ENCODE results near the gene SERPING1. TPM values are rescaled to one million over a fixed set of nuclear protein-coding genes. Genes with fewer than 3 reads are reported as not detected.

Gene SERPING1
- total RNA-seq, 1 donor from 2014 or later: 347 TPM

DNA sequence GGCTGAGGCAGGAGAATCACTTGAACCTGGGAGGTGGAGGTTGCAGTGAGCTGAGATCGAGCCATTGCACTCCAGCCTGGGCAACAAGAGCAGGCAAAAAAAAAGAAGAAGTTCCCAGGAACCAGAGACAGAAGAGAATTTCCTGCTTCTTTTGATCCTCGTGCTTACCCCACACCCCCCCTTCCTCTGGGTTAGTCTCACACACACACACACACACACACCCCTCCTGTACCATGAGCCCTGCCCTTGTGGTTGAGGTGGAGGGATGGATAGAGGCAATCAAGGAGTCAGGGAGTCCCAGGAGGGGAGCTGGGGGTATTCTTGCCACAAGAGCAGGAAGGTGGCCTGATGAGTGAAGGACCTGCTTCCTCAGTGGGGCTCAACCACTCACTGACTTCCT, 25.9 kb upstream of the SERPING1 start:
- DNase-seq (ENCODE audit: low spot score): no peak
- Mint-ChIP-seq H3K27me3 (ENCODE audit: unreplicated experiment) (peaks cover 6% of the 10 kb centered on the region), H3K27ac (ENCODE audit: unreplicated experiment) (no peak overlapping the region), H3K4me3 (ENCODE audit: unreplicated experiment) (peak overlapping the region; percentile 21), H3K36me3 (ENCODE audit: low read depth, unreplicated experiment) (no peaks in the 10 kb centered on the region), H3K9me3 (ENCODE audit: unreplicated experiment) (no peaks in the 10 kb centered on the region), H3K4me1 (ENCODE audit: unreplicated experiment) (peaks cover 28% of the 10 kb centered on the region)
- TF ChIP-seq, protein P1, sequence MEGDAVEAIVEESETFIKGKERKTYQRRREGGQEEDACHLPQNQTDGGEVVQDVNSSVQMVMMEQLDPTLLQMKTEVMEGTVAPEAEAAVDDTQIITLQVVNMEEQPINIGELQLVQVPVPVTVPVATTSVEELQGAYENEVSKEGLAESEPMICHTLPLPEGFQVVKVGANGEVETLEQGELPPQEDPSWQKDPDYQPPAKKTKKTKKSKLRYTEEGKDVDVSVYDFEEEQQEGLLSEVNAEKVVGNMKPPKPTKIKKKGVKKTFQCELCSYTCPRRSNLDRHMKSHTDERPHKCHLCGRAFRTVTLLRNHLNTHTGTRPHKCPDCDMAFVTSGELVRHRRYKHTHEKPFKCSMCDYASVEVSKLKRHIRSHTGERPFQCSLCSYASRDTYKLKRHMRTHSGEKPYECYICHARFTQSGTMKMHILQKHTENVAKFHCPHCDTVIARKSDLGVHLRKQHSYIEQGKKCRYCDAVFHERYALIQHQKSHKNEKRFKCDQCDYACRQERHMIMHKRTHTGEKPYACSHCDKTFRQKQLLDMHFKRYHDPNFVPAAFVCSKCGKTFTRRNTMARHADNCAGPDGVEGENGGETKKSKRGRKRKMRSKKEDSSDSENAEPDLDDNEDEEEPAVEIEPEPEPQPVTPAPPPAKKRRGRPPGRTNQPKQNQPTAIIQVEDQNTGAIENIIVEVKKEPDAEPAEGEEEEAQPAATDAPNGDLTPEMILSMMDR (IDR thresholded peaks at IDR 0.05; ENCODE audit: unreplicated experiment): no peak

DNA sequence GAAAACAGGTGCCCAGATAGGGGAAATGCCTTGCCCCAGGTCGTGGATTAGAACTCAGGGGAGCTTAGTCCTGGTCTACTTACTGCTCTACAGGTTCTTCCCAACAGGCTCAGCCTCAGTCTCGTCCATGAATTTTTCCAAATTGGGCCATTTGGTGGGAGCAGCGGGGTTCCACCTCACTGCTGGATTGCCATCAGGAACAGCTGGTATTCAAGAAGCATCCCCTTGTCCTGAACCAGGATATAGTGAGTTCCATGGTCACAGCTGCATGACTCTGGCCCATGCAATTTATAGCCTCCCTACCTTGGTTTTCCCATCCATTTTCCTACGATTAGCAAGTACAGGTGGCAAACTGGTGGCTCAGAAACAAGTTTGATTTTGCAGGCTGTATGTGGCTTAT, 23.4 kb upstream of the SERPING1 start:
- Mint-ChIP-seq H3K4me1 (ENCODE audit: unreplicated experiment) (peaks cover 16% of the 10 kb centered on the region), H3K27ac (ENCODE audit: unreplicated experiment) (no peak overlapping the region), H3K4me3 (ENCODE audit: unreplicated experiment) (no peak overlapping the region), H3K36me3 (ENCODE audit: low read depth, unreplicated experiment) (no peaks in the 10 kb centered on the region), H3K27me3 (ENCODE audit: unreplicated experiment) (no peaks in the 10 kb centered on the region), H3K9me3 (ENCODE audit: unreplicated experiment) (no peaks in the 10 kb centered on the region)
- DNase-seq (ENCODE audit: low spot score): no peak
- TF ChIP-seq, protein P1 (IDR thresholded peaks at IDR 0.05; ENCODE audit: unreplicated experiment): no peak

DNA sequence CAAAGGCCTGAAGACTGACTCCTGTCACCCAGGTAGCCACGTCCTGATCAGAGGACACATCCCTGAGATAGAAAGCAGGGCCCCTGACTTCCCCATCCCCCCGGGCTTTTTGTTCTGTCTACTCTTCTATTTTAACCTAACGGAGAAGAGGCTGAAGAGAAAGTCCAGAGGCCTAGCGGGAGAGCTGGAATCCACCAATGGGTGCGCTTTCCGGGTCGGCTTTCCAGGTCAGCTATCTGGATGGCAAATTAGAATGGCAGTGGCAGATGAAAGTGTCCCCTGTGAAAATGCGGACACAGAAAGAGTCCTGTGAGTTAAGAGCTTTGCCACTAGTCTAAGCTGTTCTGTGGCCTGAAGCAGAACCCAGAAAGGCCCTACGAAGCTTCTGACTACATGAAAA, 13.1 kb upstream of the SERPING1 start:
- H3K27ac Mint-ChIP-seq (ENCODE audit: unreplicated experiment): no peak overlapping the region
- TF ChIP-seq, protein P1 (IDR thresholded peaks at IDR 0.05; ENCODE audit: unreplicated experiment): no peak
- peaks cover 3% of the 10 kb centered on the region for H3K27me3 Mint-ChIP-seq (ENCODE audit: unreplicated experiment)
- no peaks in the 10 kb centered on the region for H3K4me1 Mint-ChIP-seq (ENCODE audit: unreplicated experiment)
- H3K36me3 Mint-ChIP-seq (ENCODE audit: low read depth, unreplicated experiment): peaks cover 3% of the 10 kb centered on the region
- no peak for DNase-seq (ENCODE audit: low spot score)
- H3K4me3 Mint-ChIP-seq (ENCODE audit: unreplicated experiment): no peak overlapping the region
- no peaks in the 10 kb centered on the region for H3K9me3 Mint-ChIP-seq (ENCODE audit: unreplicated experiment)

DNA sequence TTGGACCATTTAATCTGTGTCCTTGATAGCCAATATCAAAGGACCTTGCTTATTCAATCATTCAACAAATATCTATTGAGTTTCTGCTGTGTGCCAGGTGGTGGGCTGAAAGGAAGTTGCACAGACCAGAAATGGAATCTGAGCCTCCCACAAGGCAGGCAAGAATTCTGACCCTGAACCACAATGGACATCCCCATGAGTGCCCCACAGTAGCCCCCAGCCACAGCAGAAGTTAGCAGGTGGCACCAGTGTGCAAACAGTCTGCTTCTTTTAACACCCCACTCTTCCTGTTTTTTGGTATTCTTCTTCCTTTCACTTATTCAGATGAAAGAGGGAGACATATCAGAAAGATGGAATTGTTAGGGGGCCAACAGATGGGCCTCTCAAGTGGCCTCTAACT, 12.2 kb upstream of the SERPING1 start:
- peaks cover 3% of the 10 kb centered on the region for H3K27me3 Mint-ChIP-seq (ENCODE audit: unreplicated experiment)
- H3K4me3 Mint-ChIP-seq (ENCODE audit: unreplicated experiment): no peak overlapping the region
- no peak overlapping the region for H3K27ac Mint-ChIP-seq (ENCODE audit: unreplicated experiment)
- DNase-seq (ENCODE audit: low spot score): no peak
- TF ChIP-seq, protein P1 (IDR thresholded peaks at IDR 0.05; ENCODE audit: unreplicated experiment): no peak
- H3K36me3 Mint-ChIP-seq (ENCODE audit: low read depth, unreplicated experiment): peaks cover 3% of the 10 kb centered on the region
- no peaks in the 10 kb centered on the region for H3K9me3 Mint-ChIP-seq (ENCODE audit: unreplicated experiment)
- no peaks in the 10 kb centered on the region for H3K4me1 Mint-ChIP-seq (ENCODE audit: unreplicated experiment)

DNA sequence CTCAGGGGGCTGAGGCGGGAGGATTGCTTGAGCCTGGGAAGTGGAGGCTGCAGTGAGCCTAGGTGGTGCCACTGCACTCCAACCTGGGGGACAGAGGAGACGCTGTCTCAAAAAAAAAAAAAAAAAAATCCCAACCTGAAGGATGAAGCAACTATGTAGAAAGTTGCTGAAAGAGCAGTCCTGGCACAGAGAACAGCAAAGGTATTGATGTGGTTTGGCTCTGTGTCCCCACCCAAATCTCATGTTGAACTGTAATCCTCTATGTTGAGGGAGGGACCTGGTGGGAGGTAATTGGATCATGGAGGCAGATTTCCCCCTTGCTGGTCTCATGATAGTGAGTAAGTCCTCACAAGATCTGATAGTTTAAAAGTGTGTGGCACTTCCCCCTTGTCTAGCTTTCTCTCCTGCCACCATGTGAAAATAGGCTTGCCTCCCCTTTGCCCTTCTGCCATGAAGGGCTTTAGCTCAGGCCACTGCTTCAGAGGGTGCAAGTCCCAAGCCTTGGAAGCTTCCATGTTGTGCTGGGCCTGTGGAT, 10.7 kb upstream of the SERPING1 start:
- TF ChIP-seq, protein P1 (IDR thresholded peaks at IDR 0.05; ENCODE audit: unreplicated experiment): no peak
- DNase-seq (ENCODE audit: low spot score): no peak
- Mint-ChIP-seq H3K36me3 (ENCODE audit: low read depth, unreplicated experiment) (peaks cover 3% of the 10 kb centered on the region), H3K4me1 (ENCODE audit: unreplicated experiment) (no peaks in the 10 kb centered on the region), H3K27me3 (ENCODE audit: unreplicated experiment) (peaks cover 3% of the 10 kb centered on the region), H3K9me3 (ENCODE audit: unreplicated experiment) (no peaks in the 10 kb centered on the region), H3K27ac (ENCODE audit: unreplicated experiment) (no peak overlapping the region), H3K4me3 (ENCODE audit: unreplicated experiment) (no peak overlapping the region)

All from endothelial cell (in vitro differentiated cells).